ENCODE results near the gene ATP4A.

GRCh38 chr19:35519291-35519690, 44.2 kb downstream of the ATP4A start:
- no peak for TF ChIP-seq CTCF (IDR thresholded peaks at IDR 0.05)
- TF ChIP-seq POLR2A (IDR thresholded peaks at IDR 0.05): no peak
- TF ChIP-seq POLR2AphosphoS5 (IDR thresholded peaks at IDR 0.05): no peak

Measured in stomach (tissue), 4 donors.